Retinal pigment epithelial cell (primary cell): Measurements from ENCODE around the gene NANOS3.
A peak's percentile ranks its signal among the peaks of the same experiment; 100 is the strongest.

ENCODE experiments used
- DNase-seq: peaks from one replicate; pipeline ENCODE4 v3.0.0-alpha.2; 2010; ENCODE audit warnings: low read depth
- H3K4me3 ChIP-seq: 2 replicates; pipeline ENCODE4 v1.5.1; 2011; ENCODE audit warnings: mild to moderate bottlenecking, low read length, control low read depth, moderate library complexity
- CTCF ChIP-seq: conservative IDR thresholded peaks from 2 replicates; pipeline ENCODE4 v1.5.1; 2011; ENCODE audit warnings: low read depth, low read length, control low read depth, inconsistent platforms

Gene NANOS3

GRCh38 chr19:13880059-13881043 lies 3.4 kb downstream of the NANOS3 start:
- TF ChIP-seq CTCF, result peak; percentile 95
- peak; percentile 72 for DNase-seq
- peak overlapping the region; percentile 29 for H3K4me3 ChIP-seq

DNA sequence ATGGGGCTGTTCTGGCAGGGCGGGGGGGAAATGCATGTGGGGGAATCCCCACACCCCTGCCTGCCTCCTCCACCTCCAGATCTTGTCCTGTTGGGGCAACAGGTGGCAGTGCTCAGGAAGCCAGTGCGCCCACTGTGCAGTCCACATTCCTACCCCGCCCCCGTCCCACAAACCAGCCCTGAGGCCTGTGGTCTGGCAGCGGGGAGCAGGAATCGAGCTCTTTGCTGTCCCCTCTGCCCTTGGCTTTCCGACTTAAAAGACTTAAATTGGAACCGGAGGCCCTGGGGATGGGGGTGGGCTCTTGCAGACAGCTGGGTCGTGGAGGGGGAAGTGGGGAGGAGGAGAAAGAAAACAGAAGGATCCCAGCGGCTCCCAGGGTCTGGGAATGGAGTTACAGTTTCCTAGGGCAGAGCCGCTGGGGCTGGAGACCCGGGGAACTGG lies 4.3 kb downstream of the NANOS3 start:
- DNase-seq, result no peak
- H3K4me3 ChIP-seq, result no peak overlapping the region
- no peak for TF ChIP-seq CTCF

DNA sequence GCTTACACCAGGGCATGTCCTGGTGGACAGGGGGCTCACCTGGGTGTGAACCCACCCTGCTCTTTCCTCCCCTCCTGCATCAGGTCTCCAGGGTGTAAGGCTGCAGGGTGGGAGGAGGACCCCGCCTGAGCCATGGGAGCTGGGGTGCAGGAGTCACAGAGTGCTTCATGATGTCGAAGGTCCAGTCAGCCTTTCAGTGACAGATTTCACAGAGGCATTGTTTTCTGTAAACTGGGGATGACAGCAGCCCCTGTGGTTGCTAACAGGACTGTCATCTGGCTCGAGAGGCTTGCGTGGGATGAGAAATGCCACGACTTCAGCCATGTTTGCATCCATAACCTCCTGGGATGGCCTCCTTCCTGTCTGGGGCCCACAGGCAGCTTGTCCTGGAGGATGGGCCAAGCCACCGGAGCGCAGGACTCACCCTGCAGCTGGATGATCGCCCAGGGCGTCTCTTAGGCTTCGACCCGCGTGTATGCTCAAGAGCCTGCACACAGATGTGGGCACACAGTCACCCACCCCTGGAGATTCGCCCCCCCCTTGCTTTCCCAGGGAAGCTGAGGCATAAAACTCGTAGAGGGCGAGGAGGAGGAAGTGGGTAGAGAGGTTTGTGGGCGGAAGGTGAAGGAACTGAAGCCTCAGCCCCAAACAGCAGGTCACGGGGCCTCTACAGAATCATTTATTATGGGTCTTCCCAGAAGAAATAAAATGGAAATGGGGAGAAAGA lies 4.9 kb downstream of the NANOS3 start:
- no peak for TF ChIP-seq CTCF
- DNase-seq, result no peak
- no peak overlapping the region for H3K4me3 ChIP-seq

DNA sequence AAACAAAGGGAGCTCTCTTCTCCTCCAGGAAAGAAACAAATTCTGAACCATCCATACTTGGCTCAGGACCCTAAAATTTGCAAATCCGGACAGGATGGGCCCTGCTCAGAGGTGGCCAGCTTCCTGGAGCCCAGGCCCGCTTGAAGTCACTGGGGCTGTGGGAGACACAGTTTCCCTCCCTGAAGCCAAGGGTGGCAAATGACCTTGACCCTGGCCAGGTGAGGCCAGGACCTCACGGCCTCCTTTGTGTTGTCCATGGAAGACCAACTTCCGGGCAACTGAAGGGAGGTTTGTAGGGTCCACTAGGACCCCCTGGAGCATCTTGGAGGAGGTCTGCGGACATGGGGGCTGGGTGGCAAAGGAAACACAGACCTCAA lies 5.5 kb downstream of the NANOS3 start:
- H3K4me3 ChIP-seq, result no peak overlapping the region
- TF ChIP-seq CTCF, result no peak
- DNase-seq, result no peak

DNA sequence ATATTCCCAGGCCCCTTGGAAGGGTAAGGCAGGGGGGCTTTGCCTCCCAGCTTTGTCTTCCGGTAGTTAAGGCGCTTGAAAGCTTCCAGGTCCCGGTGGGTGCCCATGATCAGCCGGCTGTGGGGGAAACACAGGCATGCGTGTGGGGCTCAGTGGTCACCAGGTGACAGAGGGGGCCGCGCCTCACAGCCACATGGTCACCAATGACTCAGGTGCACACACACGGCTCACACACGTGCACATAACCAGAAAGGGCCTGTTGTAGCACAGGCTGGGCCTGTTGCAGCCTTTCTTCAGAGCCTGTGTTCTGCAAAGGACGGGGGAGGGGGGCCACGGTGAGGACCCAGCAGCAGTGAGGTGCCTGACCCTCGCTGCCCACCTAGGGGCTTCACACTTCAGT lies 5.9 kb downstream of the NANOS3 start:
- TF ChIP-seq CTCF, result no peak
- DNase-seq, result no peak

DNA sequence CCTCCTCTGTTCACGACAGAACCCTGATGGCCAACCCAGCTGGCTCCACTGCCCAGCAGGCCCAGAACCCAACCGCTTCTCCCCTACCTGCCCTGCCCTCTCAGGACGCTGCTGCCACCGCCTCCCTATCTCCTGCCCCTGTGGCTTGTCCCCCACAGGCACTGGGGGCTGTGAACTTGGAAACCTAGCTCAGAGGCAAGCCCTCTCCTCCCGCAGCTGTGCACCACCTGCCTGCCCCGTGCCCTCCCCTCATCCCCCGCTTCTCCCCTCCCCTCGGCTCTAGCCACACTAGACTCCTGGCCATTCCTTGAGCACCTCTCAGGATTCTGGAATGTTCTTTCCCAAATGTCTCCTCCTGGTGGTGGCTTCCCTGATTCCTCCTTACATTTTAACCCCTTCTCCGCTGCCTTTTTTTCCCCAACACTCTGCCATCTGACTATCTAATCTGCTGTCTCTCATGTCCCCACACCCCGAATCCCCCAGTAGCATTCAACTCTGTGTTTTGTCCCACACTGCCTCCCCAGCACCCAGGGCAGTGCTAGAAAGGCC lies 6.7 kb downstream of the NANOS3 start:
- no peak for DNase-seq
- peak; percentile 23 for TF ChIP-seq CTCF
- H3K4me3 ChIP-seq, result no peak overlapping the region

More for the DNA sequence above, 5.9 kb downstream of the NANOS3 start:
- H3K4me3 ChIP-seq, result no peak overlapping the region
